ENCODE data around the gene SCUBE3.

DNA sequence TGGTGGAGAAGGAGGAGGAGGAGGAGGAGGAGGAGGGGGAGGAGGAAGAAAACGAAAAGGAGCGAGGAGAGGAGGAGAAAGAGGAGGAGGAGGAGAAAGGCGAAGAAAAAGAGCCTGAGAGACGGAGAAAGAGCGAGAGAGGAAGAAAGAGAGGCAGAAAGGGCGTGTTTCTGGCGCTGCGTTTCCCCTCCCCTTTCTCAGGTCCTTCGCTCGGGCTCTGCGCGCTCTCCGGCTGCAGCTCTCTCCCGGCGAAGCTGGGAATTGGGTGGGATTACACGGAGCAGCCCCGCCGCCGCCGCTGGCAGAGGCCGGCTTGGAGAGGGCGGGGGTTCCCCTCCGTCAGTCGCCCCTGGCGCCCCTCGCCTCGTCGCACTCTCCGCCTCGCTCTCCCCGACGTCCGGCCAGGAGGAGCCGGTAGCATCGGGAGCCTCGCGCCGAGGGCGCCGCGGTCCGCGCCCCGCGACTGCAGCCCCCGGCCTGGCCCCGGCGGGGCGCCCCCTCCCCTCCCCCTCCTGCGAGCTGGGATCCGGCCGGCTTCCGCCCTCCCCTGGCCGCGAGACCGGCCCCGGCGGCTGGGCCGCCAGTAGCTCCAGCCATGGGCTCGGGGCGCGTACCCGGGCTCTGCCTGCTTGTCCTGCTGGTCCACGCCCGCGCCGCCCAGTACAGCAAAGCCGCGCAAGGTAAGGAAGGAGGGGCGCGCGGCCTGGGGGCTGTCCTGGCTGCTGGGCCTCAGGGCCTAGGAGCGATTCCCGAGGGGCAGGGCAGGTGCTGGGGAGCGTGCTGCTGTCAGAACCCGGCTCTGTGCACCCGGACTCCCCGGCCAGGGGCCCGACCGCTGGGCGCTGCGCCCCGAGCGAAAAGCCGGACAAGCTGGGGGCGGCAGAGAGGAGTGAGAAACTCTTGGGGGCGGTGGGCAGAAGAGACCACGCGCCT lies at the start of gene SCUBE3:
- TF ChIP-seq, protein P1, sequence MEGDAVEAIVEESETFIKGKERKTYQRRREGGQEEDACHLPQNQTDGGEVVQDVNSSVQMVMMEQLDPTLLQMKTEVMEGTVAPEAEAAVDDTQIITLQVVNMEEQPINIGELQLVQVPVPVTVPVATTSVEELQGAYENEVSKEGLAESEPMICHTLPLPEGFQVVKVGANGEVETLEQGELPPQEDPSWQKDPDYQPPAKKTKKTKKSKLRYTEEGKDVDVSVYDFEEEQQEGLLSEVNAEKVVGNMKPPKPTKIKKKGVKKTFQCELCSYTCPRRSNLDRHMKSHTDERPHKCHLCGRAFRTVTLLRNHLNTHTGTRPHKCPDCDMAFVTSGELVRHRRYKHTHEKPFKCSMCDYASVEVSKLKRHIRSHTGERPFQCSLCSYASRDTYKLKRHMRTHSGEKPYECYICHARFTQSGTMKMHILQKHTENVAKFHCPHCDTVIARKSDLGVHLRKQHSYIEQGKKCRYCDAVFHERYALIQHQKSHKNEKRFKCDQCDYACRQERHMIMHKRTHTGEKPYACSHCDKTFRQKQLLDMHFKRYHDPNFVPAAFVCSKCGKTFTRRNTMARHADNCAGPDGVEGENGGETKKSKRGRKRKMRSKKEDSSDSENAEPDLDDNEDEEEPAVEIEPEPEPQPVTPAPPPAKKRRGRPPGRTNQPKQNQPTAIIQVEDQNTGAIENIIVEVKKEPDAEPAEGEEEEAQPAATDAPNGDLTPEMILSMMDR (IDR thresholded peaks at IDR 0.05) = no peak
- TF ChIP-seq POLR2AphosphoS5 (IDR thresholded peaks at IDR 0.05) (no peak), POLR2A (IDR thresholded peaks at IDR 0.05; ENCODE audit: low read depth) (no peak)

Data from esophagus muscularis mucosa (tissue), 3 donors.